NCI-H82 (cell line): ENCODE measurements around the gene CNTN5.
A peak's percentile ranks its signal among the peaks of the same experiment; 100 is the strongest.
"Not testable (repeated sequence)": the region's sequence is repeated elsewhere in the genome, so short reads cannot be mapped to it uniquely, and the experiment has no call there.

Experiments used
- DNase-seq: peaks from one replicate; lab custom pipeline; 2025; lab: John Stamatoyannopoulos, UW

Gene CNTN5

DNA sequence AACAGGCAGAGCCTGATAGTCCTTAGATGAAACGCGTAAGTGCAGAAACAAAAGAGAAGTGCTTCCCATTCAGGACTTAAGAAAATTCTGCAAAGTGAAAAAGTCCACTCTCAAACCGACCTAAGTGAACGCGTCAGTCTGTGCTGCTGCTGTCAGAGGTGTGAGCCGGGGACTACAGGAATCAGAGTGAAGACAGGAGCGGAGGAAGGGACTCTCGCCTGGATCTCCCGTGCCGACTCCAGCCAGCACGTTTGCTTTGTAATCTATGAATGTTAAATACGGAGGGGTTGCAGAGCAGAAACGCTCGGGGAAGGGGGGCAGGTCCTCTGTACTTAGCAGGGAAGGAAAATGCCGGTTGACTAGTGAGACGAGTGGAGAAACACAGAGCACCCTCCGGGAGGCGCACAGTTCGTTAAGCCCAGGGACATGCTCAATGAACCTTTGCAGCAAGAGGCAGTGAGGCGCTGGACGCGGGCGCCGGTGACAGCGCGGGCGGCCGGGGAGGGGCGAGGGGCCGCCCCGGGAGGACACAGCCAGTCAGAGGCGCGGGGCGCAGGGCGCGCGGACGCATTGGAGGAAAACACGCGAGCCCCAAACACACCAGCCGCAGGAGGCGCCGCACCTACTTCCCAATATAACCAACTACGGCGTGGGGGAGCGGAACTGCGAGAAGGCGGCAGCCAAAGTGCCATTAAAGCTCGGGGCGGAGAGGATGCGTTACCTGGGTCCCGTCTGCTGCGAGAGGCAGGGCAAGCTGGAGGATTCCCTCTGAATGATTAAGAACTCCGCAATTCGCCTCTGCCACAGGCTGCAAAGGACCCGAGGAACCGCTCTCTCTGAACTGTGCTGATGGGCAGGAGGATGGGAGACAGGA, at the start of gene CNTN5:
Gene CNTN5, plus strand, starts transcription at position 598 of the 874 bp plus-strand sequence.
- DNase-seq: peak; percentile 86

DNA sequence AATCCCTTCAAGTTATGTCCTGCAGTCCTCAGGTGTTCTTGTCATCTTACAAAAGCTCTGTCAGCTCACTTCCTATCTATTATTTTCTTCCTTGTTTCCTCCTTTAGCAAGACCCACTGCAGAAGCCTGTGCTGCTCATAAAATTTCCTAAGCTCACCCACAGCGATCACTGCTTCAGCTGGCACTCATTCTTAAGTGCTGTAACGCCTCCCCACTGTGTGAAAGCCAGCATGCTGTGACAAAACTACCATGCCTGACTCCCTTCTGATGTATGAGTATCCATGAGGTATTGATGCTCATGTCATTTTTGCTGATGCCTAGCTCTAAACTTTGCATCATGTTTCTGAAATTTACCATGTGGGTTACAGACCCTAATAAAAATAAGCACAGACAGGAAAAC, 41.5 kb upstream of the CNTN5 start:
- DNase-seq: no peak

DNA sequence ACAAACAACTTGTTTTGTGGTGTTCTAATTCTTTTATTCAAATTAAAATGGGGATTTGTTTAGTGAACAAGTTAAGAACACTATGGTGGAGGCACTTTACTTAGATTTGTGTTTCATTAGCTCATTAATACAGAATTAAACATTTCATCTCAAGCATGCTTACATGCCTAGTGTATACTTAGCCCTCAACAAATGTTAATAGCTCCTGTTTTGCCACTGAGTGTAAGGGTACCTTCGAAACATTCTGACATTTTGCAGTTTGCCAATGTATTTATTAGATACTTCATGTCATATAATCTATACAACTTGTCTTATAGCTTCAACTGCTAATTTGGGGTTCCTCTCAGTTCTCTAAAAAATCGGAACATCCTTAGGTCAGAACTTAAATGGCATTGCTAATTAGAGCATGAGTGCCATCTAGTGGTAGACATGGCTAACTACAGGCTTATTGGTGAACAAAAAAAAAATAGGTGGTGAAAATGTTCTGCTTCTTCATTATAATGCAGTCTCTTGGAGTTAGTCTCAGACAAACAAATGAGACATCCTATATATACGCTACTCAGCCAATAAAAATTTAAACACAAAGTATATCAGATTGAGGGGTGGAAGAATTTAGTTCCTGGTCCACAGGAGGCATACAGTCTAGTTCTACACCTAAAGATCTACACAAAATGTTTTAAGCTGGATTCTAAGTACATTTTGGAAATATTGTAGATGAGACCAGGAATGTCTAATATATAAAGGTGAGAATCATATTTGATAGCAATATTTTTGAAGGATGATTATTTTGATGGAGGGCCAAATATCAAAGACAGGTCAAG, 4.9 kb upstream of the CNTN5 start:
- DNase-seq: peak; percentile 75

DNA sequence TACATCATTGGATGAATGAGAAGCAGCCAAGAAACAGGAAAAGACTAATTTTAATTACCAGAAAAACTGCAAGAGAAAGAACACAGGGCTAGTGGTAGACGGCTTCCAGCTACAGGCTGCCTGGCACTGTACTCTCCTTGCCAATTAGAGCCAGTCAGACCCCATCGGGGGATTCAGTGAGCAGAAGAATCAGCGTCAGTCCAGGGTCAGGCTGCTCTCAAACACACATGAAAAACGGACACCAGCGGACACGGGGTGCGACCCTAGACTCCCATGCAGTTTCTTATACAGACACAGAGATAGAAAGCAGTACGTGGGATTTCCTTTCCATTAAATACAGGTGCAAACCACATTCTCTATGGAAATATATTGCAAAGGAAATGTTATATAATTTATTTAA, 1.1 kb upstream of the CNTN5 start:
- no peak for DNase-seq

DNA sequence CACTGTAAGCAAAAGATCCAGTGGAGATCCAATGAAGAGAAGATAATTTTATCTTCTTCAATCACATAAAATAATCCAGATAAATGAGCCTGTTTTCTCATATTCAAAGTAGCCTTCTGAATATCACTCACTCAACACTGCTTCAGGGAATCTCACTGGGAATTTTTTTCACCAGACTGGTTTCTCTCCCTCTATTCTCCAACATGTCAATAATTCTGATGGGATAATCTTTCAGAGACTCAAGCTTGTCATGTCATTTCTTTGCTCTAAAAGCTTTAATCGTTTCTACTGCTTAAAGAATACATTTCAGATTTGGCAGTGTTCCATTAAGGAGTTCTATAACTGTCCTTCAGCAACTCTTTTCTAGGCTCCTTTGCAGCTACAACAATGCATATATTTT, 16.3 kb downstream of the CNTN5 start:
- no peak for DNase-seq

DNA sequence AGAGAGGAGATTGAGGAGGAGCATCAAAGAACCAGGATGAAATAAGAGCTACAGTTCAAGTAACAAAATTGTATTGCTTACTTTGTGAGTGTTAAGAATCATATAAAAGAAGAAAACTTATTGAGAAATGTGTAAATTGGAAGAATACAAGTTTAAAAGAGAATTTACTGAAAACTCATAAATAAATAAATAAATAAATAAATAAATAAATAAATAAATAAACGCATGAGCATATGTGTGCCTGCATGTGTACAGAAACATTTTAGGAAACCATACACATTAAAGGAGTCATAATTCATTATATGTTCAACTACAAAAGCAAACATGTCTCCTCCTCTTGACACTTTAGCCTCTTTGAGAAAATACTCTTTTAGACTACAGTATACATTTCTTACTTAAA, 42.6 kb downstream of the CNTN5 start:
- DNase-seq: no peak

DNA sequence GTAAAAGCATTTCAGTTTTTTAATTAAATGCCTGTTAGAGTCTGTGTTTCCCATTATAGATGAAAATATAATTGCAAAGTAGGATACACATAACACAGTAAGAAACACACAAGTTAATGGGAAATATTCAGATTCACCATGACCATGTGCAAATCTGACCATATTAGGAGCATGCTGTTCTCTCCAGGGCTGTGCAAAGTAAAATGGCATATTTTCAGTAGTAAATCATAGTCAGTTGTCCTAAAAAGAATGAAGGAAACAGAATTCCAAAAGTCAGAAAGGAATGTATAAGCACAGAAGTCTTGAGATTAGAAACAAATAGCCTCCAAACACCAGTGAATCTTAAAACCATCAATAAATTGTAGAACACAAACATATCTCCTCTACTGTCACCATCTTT, 44.4 kb downstream of the CNTN5 start:
- DNase-seq: no peak

DNA sequence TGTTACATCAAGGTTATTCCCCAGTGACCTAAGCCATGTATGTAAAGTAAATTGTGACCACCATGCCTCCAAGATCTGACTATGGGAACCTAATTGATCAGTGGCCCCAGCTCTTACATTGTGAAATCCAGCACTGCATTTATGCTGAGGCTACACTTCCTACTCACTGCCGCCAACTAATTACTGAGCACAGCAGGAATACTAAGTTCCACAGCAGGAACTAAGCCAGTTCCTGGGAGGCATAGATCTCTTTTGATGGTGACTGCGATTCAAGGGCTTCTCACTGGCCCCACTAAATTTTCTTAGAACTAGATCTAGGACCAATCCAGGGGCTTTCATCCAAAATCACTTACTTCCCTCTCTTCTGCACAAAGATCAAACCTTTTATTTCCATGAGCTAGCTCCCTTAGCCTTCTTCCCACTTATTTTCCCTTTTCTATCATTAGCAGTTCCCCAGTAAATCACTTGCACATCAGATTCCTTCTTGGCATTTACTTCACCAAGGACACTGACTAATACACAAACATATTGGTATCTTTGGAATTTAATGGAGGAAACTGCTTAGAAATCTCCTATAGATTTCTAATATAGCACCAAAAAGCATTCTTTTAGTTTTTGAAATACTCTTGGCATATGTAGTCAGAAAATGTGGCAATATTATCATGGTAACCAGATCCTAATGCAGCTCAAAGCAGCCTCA, 46.0 kb downstream of the CNTN5 start:
- DNase-seq: no peak

DNA sequence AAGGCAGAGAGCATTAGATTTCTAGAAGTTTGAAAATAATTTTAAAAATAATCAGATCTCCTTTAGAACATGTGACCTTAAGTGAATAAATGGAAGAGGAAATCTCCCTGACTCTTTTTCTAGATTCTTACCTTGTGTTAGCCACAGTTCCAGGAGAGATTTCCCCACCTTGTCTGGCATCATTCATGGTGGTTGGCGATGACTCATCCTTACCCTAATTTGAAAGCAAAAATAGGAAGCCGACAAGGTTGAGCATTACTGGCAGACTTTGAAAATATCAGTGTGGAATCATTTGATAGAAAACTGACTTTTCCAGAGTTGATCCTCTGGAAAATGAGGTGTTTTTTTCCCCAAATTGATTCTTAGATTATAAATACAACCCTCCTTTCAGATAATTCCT, 48.1 kb downstream of the CNTN5 start:
- no peak for DNase-seq

DNA sequence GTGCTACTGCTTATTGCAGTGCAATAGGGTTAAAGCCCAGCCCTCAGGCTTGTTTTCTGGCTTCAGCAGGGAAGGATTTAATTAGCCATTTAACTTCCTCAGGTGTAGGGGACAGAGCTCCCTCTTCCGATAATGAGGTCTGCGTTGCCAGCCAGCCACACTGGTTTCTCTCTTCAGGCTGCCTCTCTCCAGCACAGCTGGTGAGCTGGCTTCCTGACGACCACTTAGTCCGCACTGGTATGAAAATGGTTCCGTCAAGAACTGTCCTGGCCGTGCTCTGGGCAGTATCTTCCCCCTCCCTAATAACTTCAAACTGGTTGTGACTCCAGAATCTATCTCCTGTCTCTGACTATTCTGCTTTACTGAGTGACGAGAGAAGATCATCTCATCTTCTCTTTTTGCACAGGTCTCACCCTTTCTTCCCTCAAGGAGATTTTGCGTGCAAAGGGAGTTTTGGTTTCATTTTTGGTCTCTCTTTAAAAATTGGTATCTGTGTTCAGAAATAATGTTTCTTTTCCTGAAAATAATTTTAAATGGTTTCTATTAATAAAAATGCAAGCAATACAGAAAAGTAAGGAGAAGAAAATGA, 49.2 kb downstream of the CNTN5 start:
- no peak for DNase-seq

DNA sequence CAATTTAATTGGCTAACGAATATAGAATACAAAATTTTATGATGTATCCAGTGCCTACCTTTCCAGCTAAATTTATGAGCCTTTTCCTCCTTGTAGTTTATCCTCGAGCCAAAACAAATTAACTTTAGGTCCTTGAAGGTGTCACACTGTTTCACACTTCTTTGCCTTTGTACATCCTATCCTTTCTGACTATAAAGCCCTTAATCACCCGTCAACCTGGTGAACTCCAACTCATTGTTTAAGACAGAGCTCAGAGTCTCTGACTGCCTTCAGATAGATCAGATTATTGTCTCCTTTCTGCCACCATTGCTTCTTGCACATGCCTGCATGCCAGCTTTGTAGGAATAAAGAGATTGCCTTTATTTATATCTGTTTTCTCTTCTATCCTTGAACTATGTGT, 58.8 kb downstream of the CNTN5 start:
- DNase-seq: peak; percentile 5

DNA sequence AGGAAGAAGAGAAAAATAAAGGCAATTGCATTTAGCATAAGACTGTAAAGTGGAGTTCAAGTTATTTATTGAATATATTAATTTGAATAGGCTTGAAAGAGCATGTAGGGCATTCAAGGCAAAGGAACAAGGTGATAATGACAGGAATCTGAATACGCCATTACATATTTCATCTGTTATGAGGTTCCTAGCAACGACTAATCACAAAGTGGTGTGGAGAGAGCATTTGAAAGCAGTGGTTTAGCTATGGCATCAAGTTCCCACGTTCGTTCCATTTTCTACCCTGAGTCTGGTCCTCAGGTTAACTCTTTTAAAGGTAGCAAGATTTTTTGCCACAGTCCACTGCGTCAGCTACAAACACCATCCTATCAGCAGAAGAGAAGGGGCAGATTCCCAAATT, 59.4 kb downstream of the CNTN5 start:
- no peak for DNase-seq

DNA sequence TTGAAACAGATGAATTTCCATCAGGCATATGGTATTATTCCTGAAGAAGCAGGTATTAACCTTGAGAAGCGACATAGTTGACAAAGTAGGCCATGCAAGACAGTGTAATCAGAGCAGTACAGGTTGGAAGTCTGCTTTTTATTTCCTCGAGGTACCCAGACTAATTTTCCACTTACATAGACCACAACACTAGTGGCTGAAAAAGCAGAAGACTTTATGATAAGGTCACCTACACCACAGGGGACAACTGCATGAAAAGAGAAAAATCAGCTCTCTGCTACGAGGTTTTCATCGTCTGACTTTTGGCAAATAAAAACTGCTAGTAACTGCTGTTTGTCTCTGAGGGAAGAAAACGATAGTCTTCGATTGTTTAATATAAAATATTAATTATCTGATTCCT, 77.5 kb downstream of the CNTN5 start:
- DNase-seq: peak; percentile 8

DNA sequence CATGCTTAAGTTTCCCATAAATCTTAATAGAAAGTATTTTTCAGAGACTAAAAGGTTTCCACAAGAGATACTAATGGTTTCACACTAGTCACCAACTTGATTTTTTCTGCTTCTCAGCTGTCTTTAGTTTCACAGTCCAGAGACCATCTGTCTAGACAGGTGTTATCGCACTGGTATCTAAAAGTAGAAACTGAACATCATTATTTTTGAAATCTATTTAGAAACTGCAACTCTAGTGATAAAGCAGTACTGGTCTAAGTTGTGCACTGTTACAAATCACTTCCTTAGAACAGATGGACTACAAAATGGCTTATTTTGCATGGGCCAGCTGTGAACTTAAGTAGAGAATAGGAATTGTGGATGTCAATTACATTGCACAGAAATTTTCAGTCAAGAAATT, 78.0 kb downstream of the CNTN5 start:
- peak; percentile 44 for DNase-seq

DNA sequence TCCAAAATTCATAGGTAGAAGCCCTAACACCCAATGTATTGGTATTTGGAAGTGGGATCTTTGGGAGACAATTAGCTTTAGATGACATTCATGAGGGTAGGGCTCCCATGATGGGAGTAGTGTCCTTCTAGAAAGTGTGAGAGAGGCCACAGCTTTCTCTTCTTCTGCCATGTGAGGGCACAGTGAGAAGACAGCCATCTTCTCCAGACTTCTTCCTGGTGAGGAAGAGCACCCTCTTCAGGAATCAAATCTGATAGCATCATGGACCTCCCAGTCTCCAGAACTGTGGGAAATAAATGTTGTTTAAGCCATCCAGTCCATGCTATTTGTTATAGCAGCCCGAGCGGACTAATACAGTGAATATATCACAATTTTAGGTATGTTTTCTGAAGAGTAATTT, 96.9 kb downstream of the CNTN5 start:
- peak; percentile 5 for DNase-seq

DNA sequence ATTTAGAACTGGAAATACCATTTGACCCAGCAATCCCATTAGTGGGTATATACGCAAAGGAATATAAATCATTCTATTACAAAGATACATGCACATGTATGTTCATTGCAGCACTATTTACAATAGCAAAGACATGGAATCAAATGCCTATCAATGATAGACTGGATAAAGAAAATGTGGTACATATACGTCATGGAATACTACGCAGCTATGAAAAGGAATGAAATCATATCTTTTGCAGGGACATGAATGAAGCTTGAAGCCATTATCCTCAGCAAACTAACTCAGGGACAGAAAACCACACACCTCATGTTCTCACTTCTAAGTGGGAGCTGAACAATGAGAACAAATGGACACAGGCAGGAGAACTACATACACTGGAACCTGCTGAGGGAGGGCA, 113.1 kb downstream of the CNTN5 start:
- not testable (repeated sequence) for DNase-seq

DNA sequence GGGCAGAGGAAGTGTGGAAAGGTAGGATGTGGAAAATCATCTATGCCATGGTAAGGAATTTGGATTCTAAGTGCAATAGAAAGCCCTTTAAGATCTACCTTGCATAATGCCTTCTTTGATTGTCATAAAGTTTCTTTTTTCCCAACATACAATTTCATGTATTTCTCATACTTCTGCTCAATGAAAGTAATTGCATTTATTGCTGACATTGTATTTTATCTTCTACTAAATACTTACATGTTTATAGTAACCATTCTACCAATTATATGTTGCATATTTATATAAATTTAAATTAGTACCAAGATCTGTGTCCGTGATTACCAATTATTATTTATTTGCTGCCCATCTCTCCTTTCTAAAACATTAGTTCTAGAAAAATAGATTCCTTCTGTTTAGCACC, 114.8 kb downstream of the CNTN5 start:
- no peak for DNase-seq

DNA sequence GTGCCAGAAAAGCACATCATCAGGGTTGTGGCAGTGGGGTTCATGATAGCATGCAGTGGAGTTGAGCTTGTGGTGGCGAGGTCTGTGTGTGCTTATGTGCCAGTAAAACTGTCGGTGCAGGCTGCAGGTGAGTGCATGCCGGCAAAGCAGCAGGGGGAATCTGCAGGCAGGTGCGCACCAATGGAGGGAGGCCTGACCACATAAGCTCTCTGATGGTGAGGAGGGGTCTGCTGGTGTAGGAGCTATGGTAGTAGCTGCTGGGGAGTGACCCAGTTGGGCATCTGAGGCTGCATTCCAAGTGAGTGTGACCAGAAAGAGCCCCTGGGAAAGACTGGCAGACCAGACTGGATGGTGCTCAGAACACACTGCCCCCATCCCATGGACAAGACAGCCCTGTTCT, 121.5 kb downstream of the CNTN5 start:
- DNase-seq: no peak

DNA sequence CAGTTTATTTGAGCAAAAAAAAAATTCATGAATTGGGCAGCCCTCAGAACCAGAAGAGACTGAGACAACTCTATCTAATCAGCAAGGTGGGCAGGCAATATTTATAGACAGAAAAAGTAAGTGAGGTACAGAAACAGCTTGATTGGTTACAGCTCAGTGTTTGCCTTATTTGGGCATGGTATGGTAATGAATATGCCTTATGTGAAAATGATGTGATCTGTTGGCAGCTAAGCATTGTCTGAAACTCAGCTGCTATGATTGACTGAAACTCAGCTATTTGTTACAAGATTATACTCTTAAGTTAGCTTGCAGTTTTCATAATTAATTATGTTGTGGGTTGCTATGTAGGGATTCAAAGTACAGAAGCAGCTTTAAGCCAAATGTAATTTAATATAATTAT, 127.6 kb downstream of the CNTN5 start:
- DNase-seq: no peak

DNA sequence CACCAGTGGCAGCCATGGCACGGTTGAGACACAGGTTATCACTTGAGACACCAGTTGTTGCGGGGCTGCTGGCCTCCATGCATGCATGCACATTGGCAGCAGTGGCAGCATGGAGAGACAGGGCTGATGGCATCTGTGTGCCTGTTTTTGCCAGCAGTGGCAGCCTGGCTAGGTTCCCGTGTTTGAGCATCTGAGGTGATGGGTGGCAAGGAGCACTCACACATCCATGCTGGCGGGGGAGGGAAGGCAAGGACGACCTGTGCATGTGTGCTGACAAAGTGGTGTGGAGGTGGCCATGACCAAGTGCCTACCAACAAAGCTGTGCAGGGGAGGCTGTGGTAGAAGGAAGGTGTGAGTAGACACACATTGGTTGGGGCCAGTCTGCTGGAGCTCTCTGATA, 133.5 kb downstream of the CNTN5 start:
- DNase-seq: no peak

DNA sequence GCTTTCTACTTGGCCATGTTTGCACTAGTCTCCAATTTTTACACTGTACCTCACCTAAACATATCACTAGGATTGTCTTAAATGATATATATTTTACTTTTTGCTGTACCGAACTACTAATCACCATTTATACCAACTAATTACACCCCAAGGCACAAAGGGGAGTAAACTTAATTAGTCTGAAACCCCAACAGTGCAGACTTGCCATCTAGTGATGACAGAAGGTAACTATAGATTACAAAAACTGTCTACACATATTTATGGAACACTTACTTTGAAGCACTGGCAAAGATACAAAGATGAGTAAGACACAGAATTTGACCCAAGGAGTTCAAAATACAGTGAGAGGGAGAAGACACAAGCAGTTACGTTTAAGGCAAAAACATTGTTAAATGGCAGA, 139.7 kb downstream of the CNTN5 start:
- DNase-seq: no peak

DNA sequence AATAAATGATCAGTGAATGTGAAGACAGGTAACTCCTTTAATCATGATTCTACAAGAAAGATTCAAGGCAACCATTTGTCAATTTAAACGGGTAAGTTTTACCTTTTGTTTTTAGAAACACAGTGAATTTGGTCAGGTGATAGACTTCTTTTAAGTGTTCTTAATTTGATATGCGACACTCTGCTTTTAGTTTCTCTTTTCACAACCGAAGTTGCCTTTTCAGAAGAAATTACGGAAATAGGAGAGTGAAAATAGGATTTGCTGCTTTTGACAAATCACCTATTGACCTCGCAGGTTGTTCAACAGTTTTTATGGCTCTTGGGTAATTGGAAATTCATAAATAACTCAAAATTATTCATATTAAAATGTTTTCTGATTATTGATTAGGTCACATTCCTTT, 142.1 kb downstream of the CNTN5 start:
- DNase-seq: no peak
